Esophagus muscularis mucosa (tissue), 4 donors: ENCODE measurements around the gene DLK1.

Experiments
- CTCF ChIP-seq, 3 experiments: fragments of 200-600 bp in 2 of 3; fragments of 450-650 bp in 1 of 3; sonication (generic) in 2 of 3; IDR thresholded peaks; one replicate each; pipeline ENCODE4 v1.5.1; 2017 to 2019; ENCODE audit warnings: antibody characterized with exemption in 3 of 3, mild to moderate bottlenecking in 2 of 3, moderate library complexity in 1 of 3
- EP300 ChIP-seq: sonication (generic); formaldehyde crosslinking; IDR thresholded peaks from one replicate; pipeline ENCODE4 v1.6.1; 2017; ENCODE audit warnings: antibody characterized with exemption
- POLR2A ChIP-seq: fragments of 450-650 bp; IDR thresholded peaks from one replicate; pipeline ENCODE4 v1.6.1; 2017; ENCODE audit warnings: antibody characterized with exemption, moderate library complexity, mild to moderate bottlenecking, low read depth
- POLR2AphosphoS5 ChIP-seq, 2 donors: sonication (generic); formaldehyde crosslinking; IDR thresholded peaks; one replicate each; pipeline ENCODE4 v1.6.1; 2017; ENCODE audit warnings: antibody characterized with exemption in 2 of 2

DNA sequence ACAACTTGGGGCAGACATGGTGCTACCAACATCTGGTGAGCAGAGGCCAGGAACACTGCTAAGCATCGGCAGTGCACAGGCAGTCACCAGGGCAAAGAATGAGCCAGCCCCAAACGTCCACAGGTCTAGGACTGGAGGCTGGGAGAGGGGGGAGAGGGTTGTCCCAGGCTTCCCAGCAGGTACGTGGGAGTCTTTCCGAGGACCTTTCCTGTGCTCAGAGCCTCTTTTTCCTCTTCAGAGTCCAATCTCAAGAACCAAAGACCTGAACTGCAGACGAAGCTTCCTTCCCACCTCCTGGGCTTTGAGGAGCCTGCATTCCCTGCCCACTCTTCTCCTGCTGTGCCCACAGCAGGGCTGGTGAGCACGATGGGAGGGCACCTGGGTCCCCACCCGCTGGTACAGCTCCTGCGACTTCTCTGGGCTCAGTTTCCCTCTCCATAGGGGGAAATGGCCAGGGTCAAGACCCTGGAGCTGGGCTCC lies 48.7 kb downstream of the DLK1 start:
- TF ChIP-seq POLR2A (no peak), CTCF (IDR thresholded peaks at IDR 0.05) (no peak), EP300 (no peak), POLR2AphosphoS5 (IDR thresholded peaks at IDR 0.05) (no peak)
